Measurements from ENCODE around the gene SORCS3.

SORCS3 gene

DNA sequence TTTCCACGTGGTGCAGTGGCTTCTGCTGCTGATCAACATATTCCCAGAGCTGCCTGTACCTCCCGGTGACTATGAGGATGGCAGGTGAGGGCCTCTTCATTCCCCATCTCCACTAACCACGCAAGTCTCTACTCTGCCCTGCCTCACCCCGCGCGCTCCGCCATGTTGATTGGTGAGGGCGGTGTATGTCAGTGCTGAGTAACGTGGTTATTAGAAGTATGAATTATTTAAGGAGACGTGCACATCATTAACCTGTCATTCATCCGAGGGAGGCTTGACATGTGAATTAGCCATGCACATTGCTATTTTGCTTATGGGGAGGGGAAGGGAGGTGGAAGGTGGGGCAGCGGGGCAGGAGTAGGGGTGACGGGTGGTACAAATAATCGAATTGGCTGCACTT is 138.6 kb downstream of the SORCS3 start:
- DNase-seq, result no peak

- DNase-seq, result no peak
Measured at GRCh38 chr10:104780165-104780564, 139.1 kb downstream of the SORCS3 start.

GRCh38 chr10:104780946-104781595 is 140.0 kb downstream of the SORCS3 start:
- no peak for DNase-seq

- DNase-seq, result no peak
Measured at GRCh38 chr10:104784452-104784851, 143.4 kb downstream of the SORCS3 start.

- no peak for DNase-seq
Measured at GRCh38 chr10:104791471-104791870, 150.4 kb downstream of the SORCS3 start.

DNA sequence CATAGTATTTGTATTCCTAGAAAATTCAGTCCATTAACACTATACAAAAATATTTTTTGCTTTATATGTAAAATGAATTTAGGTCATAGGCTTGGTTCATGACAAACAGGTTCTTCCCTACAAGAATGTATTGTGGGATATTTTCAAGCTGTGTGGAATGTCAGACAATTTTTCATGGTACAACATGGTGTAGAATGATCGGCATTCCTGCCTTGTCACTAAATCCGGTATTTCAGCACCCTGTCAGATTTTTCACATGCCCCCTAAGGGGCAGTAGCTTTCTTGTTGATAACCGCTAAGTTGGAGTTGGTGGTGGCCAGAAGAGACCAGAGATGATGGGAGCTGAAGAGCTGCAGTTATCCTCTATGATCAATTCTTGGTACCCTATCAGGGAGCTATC is 154.3 kb downstream of the SORCS3 start:
- DNase-seq, result no peak

- DNase-seq, result no peak
Measured at GRCh38 chr10:104796823-104797222, 155.7 kb downstream of the SORCS3 start.

DNA sequence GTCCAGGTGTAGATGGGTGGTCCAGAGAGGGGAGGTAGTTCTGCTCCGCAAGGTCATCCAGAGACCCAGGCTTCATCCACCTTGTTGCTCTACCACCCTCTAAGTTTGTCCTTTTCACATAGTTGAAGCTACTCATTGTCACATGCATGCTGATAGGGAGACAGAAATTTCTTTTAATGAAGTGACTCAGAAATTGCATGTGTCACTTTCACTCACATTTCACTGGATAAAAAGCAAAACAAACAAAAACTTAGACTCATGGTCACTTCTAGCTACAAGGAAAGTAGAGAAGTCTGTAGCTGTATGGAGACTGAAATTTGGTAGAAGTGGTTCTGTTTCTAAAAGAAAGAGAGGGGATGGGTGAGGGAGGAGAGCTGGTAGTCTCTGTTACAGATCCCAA is 161.9 kb downstream of the SORCS3 start:
- no peak for DNase-seq

DNA sequence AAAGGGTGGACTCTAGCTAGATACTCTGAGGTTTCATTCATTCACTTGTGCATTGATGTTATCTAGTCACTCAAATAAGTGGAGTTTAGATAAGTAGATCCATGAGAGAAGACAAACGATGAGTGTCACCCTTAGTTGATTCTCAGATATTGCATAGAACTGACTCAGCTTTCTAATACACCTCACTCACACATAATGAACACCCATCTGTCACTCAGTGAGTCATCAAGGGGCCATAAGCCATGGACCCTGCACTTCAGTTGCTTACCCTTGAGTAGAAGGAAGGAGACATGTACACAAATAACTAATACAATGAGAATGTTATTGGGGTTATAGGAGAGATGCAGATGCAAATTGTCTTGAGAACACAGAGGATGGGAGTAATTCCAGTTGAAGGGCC is 163.8 kb downstream of the SORCS3 start:
- no peak for DNase-seq

DNA sequence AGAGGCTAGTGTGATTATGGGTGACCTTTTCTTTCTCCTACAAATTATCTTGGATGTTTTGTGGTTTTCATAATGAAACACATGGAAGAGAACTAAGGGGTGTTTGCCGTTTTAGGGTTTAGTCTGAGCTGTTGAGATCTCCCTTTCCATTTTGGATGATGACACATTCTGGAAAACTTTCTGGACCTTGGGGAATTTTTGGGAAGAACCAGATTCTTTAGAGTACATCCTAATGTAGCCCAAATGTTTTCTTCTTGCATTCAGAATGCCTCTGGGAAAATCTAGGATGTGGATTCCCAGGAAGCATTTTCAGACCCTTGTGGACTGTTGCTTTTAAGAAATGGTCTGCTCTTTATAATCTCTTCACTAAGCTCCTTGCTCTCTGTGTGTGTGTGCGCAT is 165.7 kb downstream of the SORCS3 start:
- DNase-seq, result no peak

- DNase-seq, result no peak
Measured at GRCh38 chr10:104807581-104808310, 166.7 kb downstream of the SORCS3 start.

DNA sequence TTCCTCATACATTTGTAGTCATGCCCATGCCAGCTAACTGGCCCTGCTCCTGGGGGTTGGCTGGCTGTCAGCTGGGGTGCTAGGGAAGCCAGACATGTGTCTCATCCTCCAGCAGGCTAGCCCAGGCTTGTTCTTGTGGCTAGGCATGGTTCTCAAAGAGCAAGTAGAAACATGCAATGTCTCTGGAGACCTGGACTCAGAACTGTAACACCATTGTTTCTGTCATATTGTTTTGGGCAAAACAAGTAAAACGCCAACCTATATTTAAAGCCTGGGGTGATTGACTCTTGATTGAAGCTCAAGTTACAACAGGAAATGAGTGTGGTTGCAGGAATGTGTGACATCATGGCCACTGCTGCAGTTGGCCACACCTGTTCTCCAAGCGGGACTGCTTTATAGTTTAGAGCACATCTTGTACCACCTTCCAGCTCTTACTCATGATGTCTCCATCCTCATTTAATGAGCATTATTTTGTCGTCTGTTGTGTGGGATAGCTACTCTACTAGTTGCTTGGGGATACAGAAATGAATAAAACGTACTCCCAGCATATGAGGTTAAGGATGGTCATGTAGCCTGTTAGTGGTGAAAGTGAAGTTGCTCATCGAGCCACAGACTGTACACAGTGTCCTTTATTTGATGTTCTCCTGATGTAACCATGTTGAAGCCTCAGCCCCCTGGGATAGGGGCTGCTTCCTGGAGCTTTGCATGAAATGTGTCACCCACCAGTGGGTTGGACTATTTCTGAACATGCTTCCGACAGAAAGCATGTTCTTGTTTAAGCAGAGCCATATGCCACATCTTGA is 168.4 kb downstream of the SORCS3 start:
- DNase-seq, result no peak

DNA sequence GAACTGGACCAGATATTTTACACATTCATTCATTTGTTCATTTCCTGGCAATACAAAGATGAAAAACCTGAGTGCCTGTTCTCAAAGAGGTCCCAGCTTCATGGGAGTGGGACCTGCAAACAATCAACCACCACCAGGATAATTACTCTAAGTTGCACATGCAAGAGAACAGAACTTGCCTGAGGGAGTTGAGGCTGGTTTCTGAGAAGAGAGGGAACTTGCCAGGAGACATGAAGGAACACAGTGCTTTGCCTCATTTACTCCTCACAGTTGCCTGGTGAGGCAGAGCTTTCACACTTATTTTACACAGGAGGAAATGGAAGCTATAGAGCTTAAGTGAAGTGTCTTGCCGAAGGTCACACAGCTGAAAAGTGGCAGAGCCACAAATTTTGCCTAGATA is 170.1 kb downstream of the SORCS3 start:
- no peak for DNase-seq

GRCh38 chr10:104816501-104816900 is 175.4 kb downstream of the SORCS3 start:
- DNase-seq, result no peak

GRCh38 chr10:104819731-104820130 is 178.6 kb downstream of the SORCS3 start:
- no peak for DNase-seq

GRCh38 chr10:104822088-104822487 is 181.0 kb downstream of the SORCS3 start:
- no peak for DNase-seq

- peak; percentile 65 for DNase-seq
Measured at GRCh38 chr10:104824380-104825006, 183.4 kb downstream of the SORCS3 start.

DNA sequence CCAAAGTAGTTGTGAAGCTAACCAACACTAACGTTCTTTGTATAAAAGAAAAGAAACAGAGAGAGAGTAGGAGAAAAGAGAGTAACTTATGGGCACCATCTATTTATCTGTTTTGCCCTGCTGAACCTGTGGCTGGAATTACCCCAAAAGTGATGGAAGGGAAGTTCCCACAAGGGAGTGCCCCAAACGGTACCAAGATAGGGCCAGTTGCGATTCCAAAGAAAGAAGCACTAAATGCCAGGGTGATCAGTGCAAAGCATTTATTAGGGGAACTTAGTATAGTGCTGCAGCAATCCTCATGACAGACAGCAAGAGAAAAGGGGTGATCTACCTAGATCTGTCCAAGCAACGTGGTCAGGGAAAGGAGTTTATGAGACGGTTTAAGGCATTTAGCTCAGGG is 190.2 kb downstream of the SORCS3 start:
- no peak for DNase-seq

- no peak for DNase-seq
Measured at GRCh38 chr10:104834580-104834979, 193.5 kb downstream of the SORCS3 start.

DNA sequence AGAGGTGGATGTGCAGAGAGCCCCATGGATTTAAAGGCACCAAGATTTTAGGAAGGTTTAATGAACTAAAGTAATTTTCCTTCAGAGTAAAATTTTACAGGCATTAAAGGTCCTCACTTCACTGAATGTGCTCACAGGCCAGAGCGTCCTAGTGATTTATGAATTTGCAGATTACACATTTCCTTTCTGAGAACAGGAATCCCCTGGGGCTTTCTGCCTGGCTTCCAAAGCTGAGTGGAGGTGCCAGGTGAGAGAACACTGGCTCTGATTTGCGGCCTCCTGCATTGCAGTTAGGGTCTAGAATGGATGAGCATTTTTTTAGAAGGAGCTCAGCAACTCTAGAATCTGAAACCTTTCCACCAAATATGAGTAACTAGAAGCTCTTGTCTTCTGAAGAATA is 194.3 kb downstream of the SORCS3 start:
- DNase-seq, result no peak

DNA sequence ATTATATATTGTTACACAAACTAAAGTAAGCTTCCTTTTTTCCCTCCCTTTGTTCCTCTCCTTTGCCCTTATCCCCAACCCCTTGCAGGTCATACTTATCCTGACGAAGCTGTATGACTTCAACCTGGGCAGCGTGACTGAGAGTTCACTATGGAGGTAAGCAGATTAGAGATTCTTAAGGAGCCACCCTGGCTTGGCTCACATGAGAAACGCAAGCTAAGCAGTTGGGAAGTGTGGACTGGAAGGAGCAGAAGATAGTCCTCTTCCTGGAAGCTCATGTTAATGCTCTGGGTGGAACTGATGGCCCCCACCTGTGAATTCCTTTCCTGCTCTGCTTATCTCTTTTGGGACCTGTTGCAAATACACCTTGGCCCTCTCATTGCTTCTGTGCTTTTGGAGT is 201.6 kb downstream of the SORCS3 start:
- no peak for DNase-seq

GRCh38 chr10:104844073-104844472 is 203.0 kb downstream of the SORCS3 start:
- DNase-seq, result no peak

- no peak for DNase-seq
Measured at GRCh38 chr10:104850023-104850422, 208.9 kb downstream of the SORCS3 start.
